Large intestine (tissue), 3 donors: ENCODE measurements around the gene CARMIL1. TPM values are rescaled to one million over a fixed set of nuclear protein-coding genes. Genes with fewer than 3 reads are reported as not detected.

Experiments
- DNase-seq, 2 donors: peaks; one replicate each; pipeline versions ENCODE4 v3.0.0 to v3.0.0-alpha.2; 2013
- H3K27ac ChIP-seq: one replicate; pipeline ENCODE4 v1.5.1; 2013; ENCODE audit warnings: low read length
- H3K27me3 ChIP-seq: 2 replicates; pipeline ENCODE4 v1.6.1; 2013; ENCODE audit warnings: low read length; ENCODE audit not compliant: control insufficient read depth, insufficient read depth
- H3K36me3 ChIP-seq: 2 replicates; pipeline ENCODE4 v1.6.1; 2013; ENCODE audit warnings: low read length; ENCODE audit not compliant: control insufficient read depth, insufficient read depth
- H3K4me1 ChIP-seq: one replicate; pipeline ENCODE4 v1.6.1; 2013; ENCODE audit warnings: low read length; ENCODE audit not compliant: control insufficient read depth, insufficient read depth
- H3K4me3 ChIP-seq: one replicate; pipeline ENCODE4 v1.5.1; 2013; ENCODE audit warnings: low read length
- H3K9me3 ChIP-seq: one replicate; pipeline ENCODE4 v1.6.1; 2013; ENCODE audit warnings: mild to moderate bottlenecking, low read depth, low read length, moderate library complexity; ENCODE audit not compliant: control insufficient read depth
- WGBS: methylation state at CpG from one replicate; pipeline ENCODE4 v1.1.5; 2013; ENCODE audit warnings: low lambda C conversion rate; ENCODE audit not compliant: insufficient coverage; 5-methylcytosine and 5-hydroxymethylcytosine counted together
- polyA plus RNA-seq: library from polyadenylated mRNA; unstranded; fragments of 120-200 nt; gene quantifications from one replicate; pipeline ENCODE4 v1.2.1, GENCODE V29; 2013

Gene CARMIL1
- polyA plus RNA-seq, 1 donor: 32.2 TPM

DNA sequence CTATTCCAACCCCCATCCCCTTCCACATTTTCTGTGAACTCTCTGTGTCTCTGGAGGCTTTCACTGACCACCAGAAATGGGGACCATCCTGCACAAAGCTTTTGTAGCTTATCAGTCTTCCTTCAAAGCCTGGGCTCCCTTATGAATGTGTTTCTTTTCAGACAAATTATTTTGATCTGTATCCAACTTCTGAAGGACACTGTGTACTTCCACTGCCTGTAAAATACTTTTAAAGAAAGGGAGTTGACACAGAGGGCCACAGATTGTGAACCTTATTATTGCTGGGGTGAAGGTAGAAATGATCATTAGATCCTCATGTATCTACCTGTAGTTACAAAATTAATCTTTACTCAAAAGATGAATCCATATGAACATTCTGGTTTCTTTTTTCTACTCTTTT, 135.6 kb downstream of the CARMIL1 start:
- no peaks in the 10 kb centered on the region for H3K27me3 ChIP-seq
- H3K36me3 ChIP-seq: no peaks in the 10 kb centered on the region
- DNase-seq: no peak
- H3K4me3 ChIP-seq: no peak overlapping the region
- peaks cover 52% of the 10 kb centered on the region for H3K4me1 ChIP-seq
- no peaks in the 10 kb centered on the region for H3K9me3 ChIP-seq
- no peak overlapping the region for H3K27ac ChIP-seq

DNA sequence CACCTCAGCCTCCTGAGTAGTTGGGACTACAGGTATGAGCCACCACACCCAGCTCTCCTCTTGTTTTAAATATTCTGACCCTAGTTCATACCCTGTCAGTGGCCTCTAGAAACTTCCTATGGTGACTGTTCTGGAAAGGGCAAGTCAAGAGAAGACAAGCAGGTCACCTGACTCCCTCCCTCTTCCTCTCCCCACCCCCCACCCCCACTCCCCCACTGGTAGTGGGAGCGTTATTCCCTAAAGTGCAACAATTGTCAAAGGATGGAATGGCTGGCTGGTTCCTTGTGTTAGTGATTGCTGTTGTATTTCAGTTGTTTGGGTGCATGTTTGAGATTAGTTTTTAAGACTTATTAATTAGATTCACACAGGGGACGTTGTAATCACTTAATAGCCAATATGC, 136.1 kb downstream of the CARMIL1 start:
- H3K27me3 ChIP-seq: no peaks in the 10 kb centered on the region
- 88% methylated on average over 1 of the region's 2 CpGs for WGBS
- no peak overlapping the region for H3K4me3 ChIP-seq
- H3K36me3 ChIP-seq: no peaks in the 10 kb centered on the region
- H3K4me1 ChIP-seq: peaks cover 50% of the 10 kb centered on the region
- no peak overlapping the region for H3K27ac ChIP-seq
- no peak for DNase-seq
- H3K9me3 ChIP-seq: peaks cover 5% of the 10 kb centered on the region

DNA sequence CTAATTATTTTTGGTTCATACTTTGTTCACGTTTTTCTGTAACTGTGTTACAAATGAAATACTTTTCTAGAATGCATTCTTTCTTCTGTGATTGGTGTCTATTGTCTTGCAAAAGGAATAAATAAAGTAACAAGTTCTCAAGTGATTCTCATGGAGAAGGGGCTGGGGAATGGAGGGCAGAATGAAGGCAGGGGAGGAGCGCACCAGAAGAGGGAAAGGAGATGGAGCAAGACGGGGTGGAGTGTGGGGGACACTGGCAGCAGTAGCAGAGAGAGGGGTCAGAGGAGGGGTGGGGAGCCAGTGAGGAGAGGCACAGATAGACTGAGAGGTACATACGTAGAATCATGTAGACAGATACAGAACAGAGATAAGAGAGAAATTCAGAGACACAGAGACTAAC, 136.5 kb downstream of the CARMIL1 start:
- WGBS: 95% methylated on average over 2 of the region's 4 CpGs
- H3K27me3 ChIP-seq: no peaks in the 10 kb centered on the region
- H3K27ac ChIP-seq: no peak overlapping the region
- no peaks in the 10 kb centered on the region for H3K36me3 ChIP-seq
- peaks cover 47% of the 10 kb centered on the region for H3K4me1 ChIP-seq
- no peak for DNase-seq
- H3K4me3 ChIP-seq: no peak overlapping the region
- peaks cover 5% of the 10 kb centered on the region for H3K9me3 ChIP-seq

DNA sequence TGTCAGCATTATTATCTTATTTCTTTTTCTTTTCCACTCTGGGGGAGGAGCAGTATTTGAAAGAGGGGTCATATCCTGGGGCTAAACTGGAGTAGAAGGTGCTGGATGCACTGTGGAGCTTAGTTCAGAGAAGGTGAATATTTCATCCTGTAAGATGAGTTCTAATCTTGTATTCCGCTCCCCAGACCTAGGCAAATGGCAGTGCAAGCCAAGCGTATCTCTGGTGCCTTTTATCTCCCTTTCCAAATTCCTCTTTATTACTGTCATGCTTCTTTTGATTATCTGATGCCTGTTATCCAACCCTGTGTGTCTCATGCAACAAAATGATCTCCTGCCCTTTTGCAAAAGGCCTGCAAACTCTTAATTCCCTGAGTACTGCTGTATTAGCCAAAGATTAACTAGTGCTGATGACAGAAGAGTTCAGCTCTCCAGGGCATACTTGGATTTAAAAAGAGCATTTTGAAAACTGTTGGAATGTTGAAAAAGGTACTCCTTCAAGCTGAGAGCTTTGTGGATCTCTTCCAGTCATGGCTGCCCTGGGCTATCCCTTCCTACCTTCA, 138.0 kb downstream of the CARMIL1 start:
- peaks cover 45% of the 10 kb centered on the region for H3K4me1 ChIP-seq
- no peaks in the 10 kb centered on the region for H3K36me3 ChIP-seq
- peak; percentile 25 to 48 for DNase-seq
- no peak overlapping the region for H3K27ac ChIP-seq
- no peak overlapping the region for H3K4me3 ChIP-seq
- H3K27me3 ChIP-seq: no peaks in the 10 kb centered on the region
- H3K9me3 ChIP-seq: peaks cover 5% of the 10 kb centered on the region
- WGBS: no CpG with 5 or more reads among the region's 2 CpGs

DNA sequence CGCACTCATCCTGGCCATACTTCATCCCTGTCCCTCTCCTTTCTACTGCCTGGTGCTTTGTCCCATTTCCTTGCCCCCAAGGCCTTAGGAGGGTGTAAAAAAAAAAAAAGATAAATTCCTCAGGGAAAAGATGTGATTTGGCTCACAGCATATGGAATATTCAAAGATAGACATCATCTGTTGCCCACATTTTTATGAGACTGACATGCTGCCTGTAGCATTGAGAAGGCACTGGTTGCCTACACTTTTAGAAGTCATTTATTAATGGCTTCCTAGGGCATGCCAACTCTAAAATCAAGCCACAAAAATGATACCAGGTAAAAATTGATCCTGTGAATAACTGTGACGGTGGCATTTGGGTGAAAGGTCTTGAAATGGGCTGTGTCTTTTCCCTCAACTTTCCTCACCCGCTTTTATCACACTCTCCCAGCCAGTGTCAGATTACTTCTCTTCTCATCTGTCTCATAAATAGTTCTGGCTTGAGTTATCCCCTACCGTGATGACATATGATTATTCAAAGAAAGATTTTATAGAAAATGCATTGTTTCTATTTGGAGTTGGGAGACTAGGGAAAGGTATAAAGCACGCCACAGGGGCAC, 139.4 kb downstream of the CARMIL1 start:
- no peaks in the 10 kb centered on the region for H3K27me3 ChIP-seq
- peaks cover 2% of the 10 kb centered on the region for H3K36me3 ChIP-seq
- H3K4me1 ChIP-seq: peaks cover 33% of the 10 kb centered on the region
- H3K4me3 ChIP-seq: no peak overlapping the region
- H3K9me3 ChIP-seq: peaks cover 5% of the 10 kb centered on the region
- no peak overlapping the region for H3K27ac ChIP-seq
- no peak for DNase-seq
- WGBS: no CpG with 5 or more reads among the region's 5 CpGs

DNA sequence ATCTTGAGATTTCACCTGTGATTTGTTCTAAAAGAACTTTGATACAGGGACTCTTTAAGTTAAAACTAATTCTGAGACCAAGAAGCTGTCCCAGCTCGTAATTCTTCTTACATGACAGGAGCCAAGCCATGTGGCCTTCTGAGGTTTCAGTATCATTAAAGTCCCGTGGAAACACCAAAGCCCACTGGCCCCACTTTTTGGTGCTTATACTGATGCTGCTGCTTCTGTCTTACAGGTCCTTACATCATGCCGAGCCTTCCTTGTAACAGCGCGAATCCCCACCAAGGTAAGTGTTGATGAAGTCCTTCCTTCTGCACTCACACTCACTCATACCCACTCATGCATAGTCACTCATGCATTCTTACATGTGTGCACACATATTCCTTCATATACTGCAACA, 140.7 kb downstream of the CARMIL1 start:
- H3K27ac ChIP-seq: no peak overlapping the region
- WGBS: no CpG with 5 or more reads among the region's 5 CpGs
- H3K9me3 ChIP-seq: peaks cover 5% of the 10 kb centered on the region
- peaks cover 32% of the 10 kb centered on the region for H3K4me1 ChIP-seq
- no peaks in the 10 kb centered on the region for H3K27me3 ChIP-seq
- peaks cover 2% of the 10 kb centered on the region for H3K36me3 ChIP-seq
- DNase-seq: no peak
- no peak overlapping the region for H3K4me3 ChIP-seq

DNA sequence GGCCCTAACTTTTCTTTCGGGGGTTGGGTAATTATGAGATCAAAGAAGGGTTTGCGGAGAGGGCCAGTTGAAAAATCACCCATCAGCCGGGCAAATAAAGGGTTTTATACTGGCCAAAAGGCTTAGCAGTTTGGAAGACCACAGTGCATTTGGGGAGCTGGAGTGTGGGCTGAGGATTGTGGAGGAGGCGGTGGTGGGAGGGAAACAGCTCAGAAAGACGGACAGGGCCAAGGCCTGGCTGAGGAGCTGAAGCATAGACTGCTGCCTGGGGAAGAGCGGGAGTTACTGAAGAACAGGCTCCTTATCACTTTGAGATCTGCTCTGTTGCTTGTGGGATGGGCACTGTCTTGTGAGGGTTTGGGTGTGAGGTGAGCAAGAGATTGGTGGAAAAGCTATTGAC, 144.2 kb downstream of the CARMIL1 start:
- DNase-seq: no peak
- no peak overlapping the region for H3K27ac ChIP-seq
- peaks cover 2% of the 10 kb centered on the region for H3K36me3 ChIP-seq
- no CpG with 5 or more reads among the region's 6 CpGs for WGBS
- H3K4me1 ChIP-seq: peaks cover 9% of the 10 kb centered on the region
- H3K4me3 ChIP-seq: no peak overlapping the region
- H3K27me3 ChIP-seq: no peaks in the 10 kb centered on the region
- H3K9me3 ChIP-seq: peaks cover 5% of the 10 kb centered on the region

DNA sequence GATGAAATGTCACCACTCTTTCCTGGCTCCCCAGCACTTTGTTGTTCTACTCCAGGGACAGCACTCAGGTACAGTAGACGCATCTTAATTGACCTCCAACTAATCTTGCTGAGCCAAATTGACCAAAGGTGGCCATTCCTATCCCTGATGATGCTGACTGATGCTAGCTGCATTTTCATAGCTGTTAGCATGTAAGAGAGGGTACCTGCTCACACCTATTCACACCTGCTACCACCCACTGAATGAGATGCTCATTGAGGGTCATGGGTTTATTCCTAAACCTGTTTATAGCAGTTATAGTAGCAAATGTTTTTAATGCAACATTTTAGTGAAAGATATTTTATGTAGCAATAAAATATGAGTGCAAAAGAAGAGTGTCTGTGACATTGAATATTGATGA, 145.1 kb downstream of the CARMIL1 start:
- Histone ChIP-seq H3K9me3 (peaks cover 5% of the 10 kb centered on the region), H3K4me1 (peaks cover 2% of the 10 kb centered on the region), H3K27me3 (no peaks in the 10 kb centered on the region), H3K27ac (no peak overlapping the region), H3K4me3 (no peak overlapping the region), H3K36me3 (peaks cover 2% of the 10 kb centered on the region)
- no peak for DNase-seq
- WGBS: no CpG with 5 or more reads among the region's 1 CpG

DNA sequence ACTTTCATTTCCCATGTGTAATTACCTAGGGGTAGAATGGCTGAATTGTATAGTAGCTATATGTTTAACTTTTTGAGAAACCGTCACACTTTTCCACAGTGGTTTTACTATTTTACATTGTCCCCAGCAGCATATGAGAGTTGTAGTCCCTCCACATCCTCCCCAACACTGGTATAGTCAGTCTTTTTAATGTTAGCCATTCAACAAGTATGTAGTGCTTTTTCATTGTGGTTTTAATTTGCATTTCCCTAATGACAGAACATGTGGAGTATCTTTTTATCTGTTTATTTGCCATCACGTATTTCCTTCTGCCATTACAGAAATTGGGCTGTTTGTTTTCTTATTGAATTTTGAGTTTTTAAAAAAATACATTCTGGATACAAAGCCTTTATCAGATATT, 148.4 kb downstream of the CARMIL1 start:
- Histone ChIP-seq H3K27me3 (no peaks in the 10 kb centered on the region), H3K4me1 (no peaks in the 10 kb centered on the region), H3K27ac (no peak overlapping the region), H3K4me3 (no peak overlapping the region), H3K36me3 (peaks cover 2% of the 10 kb centered on the region), H3K9me3 (no peaks in the 10 kb centered on the region)
- WGBS: 100% methylated on average over 1 of the region's 2 CpGs
- DNase-seq: no peak

DNA sequence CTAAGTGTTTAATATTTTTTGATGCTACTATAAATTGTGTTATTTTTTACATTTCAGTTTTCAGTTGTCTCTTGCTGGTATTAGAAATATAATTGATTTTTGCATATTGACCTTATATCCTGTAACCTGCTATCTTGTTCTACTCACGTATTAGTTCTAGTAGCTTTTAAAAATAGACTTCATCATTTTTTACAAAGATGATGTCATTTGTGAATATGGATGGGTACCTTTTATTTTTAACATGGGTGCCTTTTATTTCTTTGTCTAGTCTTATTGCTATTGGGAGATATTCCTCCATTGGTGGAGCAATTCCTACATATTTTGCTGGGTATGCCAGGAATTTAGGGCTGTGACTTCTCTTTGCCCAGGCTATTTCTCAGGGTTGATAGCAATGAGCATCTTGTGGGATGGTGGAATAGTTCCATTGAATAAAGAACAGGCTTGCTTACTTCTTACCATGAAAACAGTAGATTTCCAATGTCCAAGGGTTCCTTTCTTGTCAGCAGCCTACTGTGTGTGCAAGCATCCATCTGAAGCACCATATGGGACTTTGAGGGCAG, 149.7 kb downstream of the CARMIL1 start:
- Histone ChIP-seq H3K27ac (no peak overlapping the region), H3K9me3 (no peaks in the 10 kb centered on the region), H3K4me1 (no peaks in the 10 kb centered on the region), H3K27me3 (no peaks in the 10 kb centered on the region), H3K36me3 (no peaks in the 10 kb centered on the region), H3K4me3 (no peak overlapping the region)
- no peak for DNase-seq
- WGBS: 90% methylated on average over 1 of the region's 1 CpG
